HEK293 (cell line): ENCODE data around the gene ZNF292.

Experiments used
- CTCF ChIA-PET: fragments of 350-600 bp; formaldehyde crosslinking; extraction: SDS; loops from one replicate; lab custom pipeline; 2021; ENCODE audit warnings: antibody characterized with exemption; lab: Yijun Ruan, JAX
- POLR2A ChIA-PET: fragments of 300-600 bp; formaldehyde crosslinking; extraction: SDS; loops from one replicate; lab custom pipeline; 2020; ENCODE audit warnings: antibody characterized with exemption, inconsistent platforms; lab: Yijun Ruan, JAX
- H3K27ac ChIP-seq: fragments of 200-500 bp; sonication (Bioruptor generic); 2 replicates; pipeline ENCODE4 v1.5.1; 2014; ENCODE audit warnings: low read depth, low read length, control low read depth, inconsistent platforms; ENCODE audit errors: extremely low read depth
- H3K36me3 ChIP-seq, 2 experiments: fragments of 200-500 bp in 1 of 2; sonication (Bioruptor generic) in 1 of 2; 1 replicate in 1 of 2; 2 replicates in 1 of 2; pipeline ENCODE4 v1.5.1; 2014 to 2017; ENCODE audit warnings: inconsistent platforms in 2 of 2, low read length in 2 of 2; ENCODE audit not compliant: control insufficient read depth in 2 of 2, insufficient read depth in 1 of 2
- H3K4me1 ChIP-seq: fragments of 200-500 bp; sonication (Bioruptor generic); 2 replicates; pipeline ENCODE4 v1.5.1; 2014; ENCODE audit warnings: mild to moderate bottlenecking, low read length, inconsistent platforms; ENCODE audit not compliant: control insufficient read depth, insufficient read depth
- H3K4me3 ChIP-seq: 2 replicates; pipeline ENCODE4 v1.5.1; 2011; ENCODE audit warnings: low read depth, mild to moderate bottlenecking, control low read depth, low read length, moderate library complexity
- H3K9me3 ChIP-seq: fragments of 200-500 bp; sonication (Bioruptor generic); 2 replicates; pipeline ENCODE4 v1.5.1; 2014; ENCODE audit warnings: low read depth, low read length, inconsistent platforms; ENCODE audit not compliant: control insufficient read depth, insufficient read depth
- FEZF1 ChIP-seq: fragments of 450-650 bp; formaldehyde crosslinking; IDR thresholded peaks from 2 replicates; pipeline ENCODE4 v1.5.1; 2016; ENCODE audit warnings: missing biosample characterization, missing genetic modification characterization
- GFI1B ChIP-seq: fragments of 450-650 bp; formaldehyde crosslinking; IDR thresholded peaks from 2 replicates; pipeline ENCODE4 v1.5.1; 2016; ENCODE audit warnings: missing biosample characterization, missing genetic modification characterization
- GLI4 ChIP-seq: fragments of 450-650 bp; formaldehyde crosslinking; IDR thresholded peaks from 2 replicates; pipeline ENCODE4 v1.5.1; 2016; ENCODE audit warnings: missing biosample characterization, missing genetic modification characterization
- PRDM6 ChIP-seq: fragments of 450-650 bp; formaldehyde crosslinking; IDR thresholded peaks from 2 replicates; pipeline ENCODE4 v1.5.1; 2017; ENCODE audit warnings: missing biosample characterization, missing genetic modification characterization
- ZNF146 ChIP-seq: fragments of 450-650 bp; formaldehyde crosslinking; IDR thresholded peaks from 2 replicates; pipeline ENCODE4 v1.5.1; 2016; ENCODE audit warnings: missing biosample characterization, missing genetic modification characterization
- ZNF174 ChIP-seq: fragments of 450-650 bp; formaldehyde crosslinking; IDR thresholded peaks from 2 replicates; pipeline ENCODE4 v1.5.0; 2017; ENCODE audit warnings: missing biosample characterization, mild to moderate bottlenecking, missing genetic modification characterization
- ZNF19 ChIP-seq: fragments of 450-650 bp; formaldehyde crosslinking; IDR thresholded peaks from 2 replicates; pipeline ENCODE4; 2016; ENCODE audit warnings: missing biosample characterization, missing genetic modification characterization, low read depth
- ZNF239 ChIP-seq: fragments of 450-650 bp; formaldehyde crosslinking; IDR thresholded peaks from 2 replicates; pipeline ENCODE4 v1.5.1; 2016; ENCODE audit warnings: missing biosample characterization, missing genetic modification characterization
- ZNF292 ChIP-seq: fragments of 450-650 bp; formaldehyde crosslinking; IDR thresholded peaks from 2 replicates; pipeline ENCODE4 v1.5.1; 2016; ENCODE audit warnings: low read depth, missing biosample characterization, missing genetic modification characterization, borderline replicate concordance
- ZNF302 ChIP-seq: fragments of 450-650 bp; formaldehyde crosslinking; IDR thresholded peaks from 2 replicates; pipeline ENCODE4 v1.5.1; 2016; ENCODE audit warnings: missing biosample characterization, missing genetic modification characterization, low read depth
- ZNF311 ChIP-seq: fragments of 450-650 bp; formaldehyde crosslinking; IDR thresholded peaks from 2 replicates; pipeline ENCODE4 v1.5.1; 2017; ENCODE audit warnings: missing biosample characterization, missing genetic modification characterization, borderline replicate concordance
- ZNF335 ChIP-seq: fragments of 450-650 bp; formaldehyde crosslinking; conservative IDR thresholded peaks from 2 replicates; pipeline ENCODE4 v1.5.1; 2016; ENCODE audit warnings: missing biosample characterization, missing genetic modification characterization
- ZNF366 ChIP-seq: fragments of 450-650 bp; formaldehyde crosslinking; conservative IDR thresholded peaks from 2 replicates; pipeline ENCODE4 v1.5.1; 2016; ENCODE audit warnings: missing biosample characterization, missing genetic modification characterization
- ZNF391 ChIP-seq: fragments of 450-650 bp; formaldehyde crosslinking; IDR thresholded peaks from 2 replicates; pipeline ENCODE4 v1.5.1; 2016; ENCODE audit warnings: low read depth, missing biosample characterization, missing genetic modification characterization, borderline replicate concordance
- ZNF529 ChIP-seq: fragments of 450-650 bp; formaldehyde crosslinking; IDR thresholded peaks from 2 replicates; pipeline ENCODE4 v1.5.1; 2017; ENCODE audit warnings: missing genetic modification characterization, missing biosample characterization; ENCODE audit not compliant: insufficient replicate concordance
- ZNF600 ChIP-seq: fragments of 450-650 bp; formaldehyde crosslinking; IDR thresholded peaks from 2 replicates; pipeline ENCODE4 v1.5.1; 2016; ENCODE audit warnings: missing biosample characterization, missing genetic modification characterization
- TF ChIP-seq, protein P1 (sequence below): fragments of 450-650 bp; formaldehyde crosslinking; IDR thresholded peaks from 2 replicates; pipeline ENCODE4 v1.5.1; 2016; ENCODE audit warnings: missing biosample characterization, missing genetic modification characterization
- TF ChIP-seq, protein P2 (sequence below): fragments of 450-650 bp; formaldehyde crosslinking; IDR thresholded peaks from 2 replicates; pipeline ENCODE4 v1.5.1; 2016; ENCODE audit warnings: missing biosample characterization, missing genetic modification characterization
- TF ChIP-seq, protein P3 (sequence below): IDR thresholded peaks from 2 replicates; pipeline ENCODE4 v1.6.1; 2011; ENCODE audit warnings: mild to moderate bottlenecking, low read depth, low read length, borderline replicate concordance
- TF ChIP-seq, protein P4 (sequence below): fragments of 450-650 bp; formaldehyde crosslinking; IDR thresholded peaks from 2 replicates; pipeline ENCODE4 v1.5.1; 2016; ENCODE audit warnings: missing biosample characterization, missing genetic modification characterization, borderline replicate concordance

The ZNF292 gene

GRCh38 chr6:87152526-87152955 lies 2.8 kb upstream of the ZNF292 start (continued):
- TF ChIP-seq, protein P1, sequence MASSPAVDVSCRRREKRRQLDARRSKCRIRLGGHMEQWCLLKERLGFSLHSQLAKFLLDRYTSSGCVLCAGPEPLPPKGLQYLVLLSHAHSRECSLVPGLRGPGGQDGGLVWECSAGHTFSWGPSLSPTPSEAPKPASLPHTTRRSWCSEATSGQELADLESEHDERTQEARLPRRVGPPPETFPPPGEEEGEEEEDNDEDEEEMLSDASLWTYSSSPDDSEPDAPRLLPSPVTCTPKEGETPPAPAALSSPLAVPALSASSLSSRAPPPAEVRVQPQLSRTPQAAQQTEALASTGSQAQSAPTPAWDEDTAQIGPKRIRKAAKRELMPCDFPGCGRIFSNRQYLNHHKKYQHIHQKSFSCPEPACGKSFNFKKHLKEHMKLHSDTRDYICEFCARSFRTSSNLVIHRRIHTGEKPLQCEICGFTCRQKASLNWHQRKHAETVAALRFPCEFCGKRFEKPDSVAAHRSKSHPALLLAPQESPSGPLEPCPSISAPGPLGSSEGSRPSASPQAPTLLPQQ (tag by site-specific recombination) = no peak
- TF ChIP-seq ZNF600 (tag by site-specific recombination) = no peak
- TF ChIP-seq ZNF366 (tag by site-specific recombination) = no peak
- no peak for TF ChIP-seq ZNF335 (tag by site-specific recombination)
- TF ChIP-seq PRDM6 (tag by site-specific recombination) = no peak
- TF ChIP-seq, protein P2, sequence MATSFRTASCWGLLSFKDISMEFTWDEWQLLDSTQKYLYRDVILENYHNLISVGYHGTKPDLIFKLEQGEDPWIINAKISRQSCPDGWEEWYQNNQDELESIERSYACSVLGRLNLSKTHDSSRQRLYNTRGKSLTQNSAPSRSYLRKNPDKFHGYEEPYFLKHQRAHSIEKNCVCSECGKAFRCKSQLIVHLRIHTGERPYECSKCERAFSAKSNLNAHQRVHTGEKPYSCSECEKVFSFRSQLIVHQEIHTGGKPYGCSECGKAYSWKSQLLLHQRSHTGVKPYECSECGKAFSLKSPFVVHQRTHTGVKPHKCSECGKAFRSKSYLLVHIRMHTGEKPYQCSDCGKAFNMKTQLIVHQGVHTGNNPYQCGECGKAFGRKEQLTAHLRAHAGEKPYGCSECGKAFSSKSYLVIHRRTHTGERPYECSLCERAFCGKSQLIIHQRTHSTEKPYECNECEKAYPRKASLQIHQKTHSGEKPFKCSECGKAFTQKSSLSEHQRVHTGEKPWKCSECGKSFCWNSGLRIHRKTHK (tag by site-specific recombination) = no peak
- TF ChIP-seq ZNF529 (tag by site-specific recombination) = no peak
- TF ChIP-seq, protein P3, sequence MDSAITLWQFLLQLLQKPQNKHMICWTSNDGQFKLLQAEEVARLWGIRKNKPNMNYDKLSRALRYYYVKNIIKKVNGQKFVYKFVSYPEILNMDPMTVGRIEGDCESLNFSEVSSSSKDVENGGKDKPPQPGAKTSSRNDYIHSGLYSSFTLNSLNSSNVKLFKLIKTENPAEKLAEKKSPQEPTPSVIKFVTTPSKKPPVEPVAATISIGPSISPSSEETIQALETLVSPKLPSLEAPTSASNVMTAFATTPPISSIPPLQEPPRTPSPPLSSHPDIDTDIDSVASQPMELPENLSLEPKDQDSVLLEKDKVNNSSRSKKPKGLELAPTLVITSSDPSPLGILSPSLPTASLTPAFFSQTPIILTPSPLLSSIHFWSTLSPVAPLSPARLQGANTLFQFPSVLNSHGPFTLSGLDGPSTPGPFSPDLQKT = no peak

DNA sequence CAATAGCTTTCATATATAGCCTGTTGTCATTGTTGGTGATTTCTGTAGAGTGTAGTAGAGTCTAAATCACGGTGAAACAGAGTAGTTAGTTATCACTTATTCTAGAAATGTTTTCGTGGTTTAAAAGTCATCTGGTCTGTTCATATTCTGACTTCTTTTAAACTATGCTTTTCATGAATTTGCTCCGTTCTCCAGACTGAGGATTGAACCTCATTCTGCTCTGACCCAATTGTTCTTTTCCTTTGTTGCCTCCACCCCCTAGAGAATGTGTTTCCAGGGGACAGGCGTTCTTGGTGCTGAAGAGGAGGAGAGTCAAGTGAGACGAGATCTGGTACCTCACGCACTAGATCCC lies 748 bp upstream of the ZNF292 start:
- H3K27ac ChIP-seq = peak overlapping the region; percentile 77
- peaks cover 2 to 7% of the 10 kb centered on the region in 2 experiments; a peak in 2 of 3 replicates for H3K36me3 ChIP-seq
- H3K4me1 ChIP-seq = no peaks in the 10 kb centered on the region
- no peaks in the 10 kb centered on the region for H3K9me3 ChIP-seq
- H3K4me3 ChIP-seq = peak overlapping the region; percentile 57
- CTCF ChIA-PET = interaction anchor here (0.7 to 1.2 kb wide), 3 partner anchors 11 to 122 kb away, joined by 3 read pairs; no protein-coding TSS in a partner anchor
- POLR2A ChIA-PET = no interaction called here
- TF ChIP-seq GFI1B (tag by site-specific recombination) (no peak), GLI4 (tag by site-specific recombination) (no peak), ZNF146 (no peak), ZNF302 (tag by site-specific recombination) (no peak), ZNF311 (no peak), ZNF292 (tag by site-specific recombination) (no peak), ZNF174 (tag by site-specific recombination) (no peak), ZNF19 (no peak), ZNF391 (tag by site-specific recombination) (no peak), ZNF239 (tag by site-specific recombination) (no peak), FEZF1 (no peak)
- TF ChIP-seq, protein P4, sequence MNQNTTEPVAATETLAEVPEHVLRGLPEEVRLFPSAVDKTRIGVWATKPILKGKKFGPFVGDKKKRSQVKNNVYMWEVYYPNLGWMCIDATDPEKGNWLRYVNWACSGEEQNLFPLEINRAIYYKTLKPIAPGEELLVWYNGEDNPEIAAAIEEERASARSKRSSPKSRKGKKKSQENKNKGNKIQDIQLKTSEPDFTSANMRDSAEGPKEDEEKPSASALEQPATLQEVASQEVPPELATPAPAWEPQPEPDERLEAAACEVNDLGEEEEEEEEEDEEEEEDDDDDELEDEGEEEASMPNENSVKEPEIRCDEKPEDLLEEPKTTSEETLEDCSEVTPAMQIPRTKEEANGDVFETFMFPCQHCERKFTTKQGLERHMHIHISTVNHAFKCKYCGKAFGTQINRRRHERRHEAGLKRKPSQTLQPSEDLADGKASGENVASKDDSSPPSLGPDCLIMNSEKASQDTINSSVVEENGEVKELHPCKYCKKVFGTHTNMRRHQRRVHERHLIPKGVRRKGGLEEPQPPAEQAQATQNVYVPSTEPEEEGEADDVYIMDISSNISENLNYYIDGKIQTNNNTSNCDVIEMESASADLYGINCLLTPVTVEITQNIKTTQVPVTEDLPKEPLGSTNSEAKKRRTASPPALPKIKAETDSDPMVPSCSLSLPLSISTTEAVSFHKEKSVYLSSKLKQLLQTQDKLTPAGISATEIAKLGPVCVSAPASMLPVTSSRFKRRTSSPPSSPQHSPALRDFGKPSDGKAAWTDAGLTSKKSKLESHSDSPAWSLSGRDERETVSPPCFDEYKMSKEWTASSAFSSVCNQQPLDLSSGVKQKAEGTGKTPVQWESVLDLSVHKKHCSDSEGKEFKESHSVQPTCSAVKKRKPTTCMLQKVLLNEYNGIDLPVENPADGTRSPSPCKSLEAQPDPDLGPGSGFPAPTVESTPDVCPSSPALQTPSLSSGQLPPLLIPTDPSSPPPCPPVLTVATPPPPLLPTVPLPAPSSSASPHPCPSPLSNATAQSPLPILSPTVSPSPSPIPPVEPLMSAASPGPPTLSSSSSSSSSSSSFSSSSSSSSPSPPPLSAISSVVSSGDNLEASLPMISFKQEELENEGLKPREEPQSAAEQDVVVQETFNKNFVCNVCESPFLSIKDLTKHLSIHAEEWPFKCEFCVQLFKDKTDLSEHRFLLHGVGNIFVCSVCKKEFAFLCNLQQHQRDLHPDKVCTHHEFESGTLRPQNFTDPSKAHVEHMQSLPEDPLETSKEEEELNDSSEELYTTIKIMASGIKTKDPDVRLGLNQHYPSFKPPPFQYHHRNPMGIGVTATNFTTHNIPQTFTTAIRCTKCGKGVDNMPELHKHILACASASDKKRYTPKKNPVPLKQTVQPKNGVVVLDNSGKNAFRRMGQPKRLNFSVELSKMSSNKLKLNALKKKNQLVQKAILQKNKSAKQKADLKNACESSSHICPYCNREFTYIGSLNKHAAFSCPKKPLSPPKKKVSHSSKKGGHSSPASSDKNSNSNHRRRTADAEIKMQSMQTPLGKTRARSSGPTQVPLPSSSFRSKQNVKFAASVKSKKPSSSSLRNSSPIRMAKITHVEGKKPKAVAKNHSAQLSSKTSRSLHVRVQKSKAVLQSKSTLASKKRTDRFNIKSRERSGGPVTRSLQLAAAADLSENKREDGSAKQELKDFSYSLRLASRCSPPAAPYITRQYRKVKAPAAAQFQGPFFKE (tag by site-specific recombination) = no peak
